Prostate gland (tissue), 2 donors: ENCODE data around the gene TGM4.

Experiments
- CTCF ChIP-seq, 4 experiments: fragments of 200-600 bp in 2 of 4; fragments of 450-650 bp in 2 of 4; sonication (generic) in 2 of 4; IDR thresholded peaks; 1 replicate in 3 of 4; 2 replicates in 1 of 4; pipeline ENCODE4 v1.5.1; 2016 to 2019; ENCODE audit warnings: antibody characterized with exemption in 4 of 4, mild to moderate bottlenecking in 2 of 4, moderate library complexity in 2 of 4
- POLR2A ChIP-seq: fragments of 450-650 bp; IDR thresholded peaks from one replicate; pipeline ENCODE4 v1.6.1; 2016; ENCODE audit warnings: antibody characterized with exemption, mild to moderate bottlenecking

GRCh38 chr3:44880284-44880683, 5.9 kb downstream of the TGM4 start:
- TF ChIP-seq CTCF (IDR thresholded peaks at IDR 0.05) (no peak), POLR2A (no peak)
